OCI-LY3 (cell line): Measurements from ENCODE around the gene INPP5A.

Source experiments
- EZH2phosphoT487 ChIP-seq: fragments of 200-600 bp; shearing (Covaris generic); IDR thresholded peaks from 2 replicates; pipeline ENCODE4 v1.6.1; 2018; ENCODE audit warnings: antibody characterized with exemption, mixed run types, low read depth
- TF ChIP-seq, protein P1 (sequence below): fragments of 200-600, 300-600 bp; sonication (generic); IDR thresholded peaks from 2 replicates; pipeline ENCODE4 v1.5.1; 2014; ENCODE audit warnings: antibody characterized with exemption, low read length, low read depth

DNA sequence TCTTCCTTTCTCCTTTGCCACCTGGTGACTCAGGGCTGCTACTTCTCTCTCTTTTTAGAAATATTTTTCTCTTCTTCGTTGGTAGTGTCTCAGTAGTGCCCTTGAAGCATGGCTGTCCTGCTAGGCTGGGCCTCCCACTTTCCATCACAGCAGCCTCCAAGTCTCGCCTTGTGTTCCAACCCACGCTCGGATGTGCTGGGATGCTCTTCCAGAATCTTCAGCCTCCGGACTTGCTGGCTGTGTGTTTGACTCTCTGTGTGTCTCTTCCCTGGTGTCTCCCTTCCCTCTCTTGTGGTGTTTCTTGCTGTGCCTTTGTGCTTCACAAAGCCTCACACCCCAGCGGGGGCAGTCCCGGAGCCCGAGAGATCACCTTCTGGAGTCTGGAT, 100.5 kb downstream of the INPP5A start:
- TF ChIP-seq, protein P1, sequence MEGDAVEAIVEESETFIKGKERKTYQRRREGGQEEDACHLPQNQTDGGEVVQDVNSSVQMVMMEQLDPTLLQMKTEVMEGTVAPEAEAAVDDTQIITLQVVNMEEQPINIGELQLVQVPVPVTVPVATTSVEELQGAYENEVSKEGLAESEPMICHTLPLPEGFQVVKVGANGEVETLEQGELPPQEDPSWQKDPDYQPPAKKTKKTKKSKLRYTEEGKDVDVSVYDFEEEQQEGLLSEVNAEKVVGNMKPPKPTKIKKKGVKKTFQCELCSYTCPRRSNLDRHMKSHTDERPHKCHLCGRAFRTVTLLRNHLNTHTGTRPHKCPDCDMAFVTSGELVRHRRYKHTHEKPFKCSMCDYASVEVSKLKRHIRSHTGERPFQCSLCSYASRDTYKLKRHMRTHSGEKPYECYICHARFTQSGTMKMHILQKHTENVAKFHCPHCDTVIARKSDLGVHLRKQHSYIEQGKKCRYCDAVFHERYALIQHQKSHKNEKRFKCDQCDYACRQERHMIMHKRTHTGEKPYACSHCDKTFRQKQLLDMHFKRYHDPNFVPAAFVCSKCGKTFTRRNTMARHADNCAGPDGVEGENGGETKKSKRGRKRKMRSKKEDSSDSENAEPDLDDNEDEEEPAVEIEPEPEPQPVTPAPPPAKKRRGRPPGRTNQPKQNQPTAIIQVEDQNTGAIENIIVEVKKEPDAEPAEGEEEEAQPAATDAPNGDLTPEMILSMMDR = no peak
- TF ChIP-seq EZH2phosphoT487 = no peak
